ENCODE measurements around the gene VAMP3. TPM values are rescaled to one million over a fixed set of nuclear protein-coding genes. Genes with fewer than 3 reads are reported as not detected.

The VAMP3 gene
- total and polyA plus RNA-seq, 9 of the 15 experiments (the other 6 are each of a cell fraction or from before 2014, with no cell fraction given) = 27.1 to 71.3 (median 47.5) TPM

GRCh38 chr1:7769673-7770412, 1.3 kb upstream of the VAMP3 start (continued):
- TF ChIP-seq ZHX1 (conservative IDR thresholded peaks at IDR 0.05; ENCODE audit: low read length) (no peak), TAF7 (tag; IDR thresholded peaks at IDR 0.05) (no peak), ARNT (IDR thresholded peaks at IDR 0.05) (peak in 1 of 2 experiments; percentile 41; a peak in 1 of 4 replicates), RNF219 (CRISPR knock-in tag; IDR thresholded peaks at IDR 0.05) (no peak), MEF2A (IDR thresholded peaks at IDR 0.05; ENCODE audit: control insufficient read depth, low read depth, low read length) (no peak), RBBP5 (IDR thresholded peaks at IDR 0.05; ENCODE audit: borderline replicate concordance, insufficient read depth, low read length, poor library complexity, severe bottlenecking) (no peak), TOE1 (IDR thresholded peaks at IDR 0.05; ENCODE audit: borderline replicate concordance) (no peak), TOE1 (CRISPR knock-in tag; IDR thresholded peaks at IDR 0.05; ENCODE audit: borderline replicate concordance, low read depth) (no peak), RFX5 (IDR thresholded peaks at IDR 0.05; ENCODE audit: low read depth, low read length) (no peak), PML (IDR thresholded peaks at IDR 0.05; ENCODE audit: low read length) (no peak), BRD9 (IDR thresholded peaks at IDR 0.05; ENCODE audit: low read depth, partially characterized antibody) (no peak), CXXC5 (CRISPR knock-in tag; IDR thresholded peaks at IDR 0.05) (peak; percentile 35), GTF2F1 (IDR thresholded peaks at IDR 0.05; ENCODE audit: low read depth, low read length) (no peak), ZNF311 (CRISPR knock-in tag; IDR thresholded peaks at IDR 0.05) (no peak), NKRF (IDR thresholded peaks at IDR 0.05; ENCODE audit: borderline replicate concordance) (0 out of 2 replicates have a peak, but pooled peaks have one; percentile 14), MAFK (IDR thresholded peaks at IDR 0.05; ENCODE audit: low read length) (no peak), ZNF217 (CRISPR knock-in tag; IDR thresholded peaks at IDR 0.05) (no peak), MAFF (IDR thresholded peaks at IDR 0.05; ENCODE audit: low read length) (no peak), BMI1 (IDR thresholded peaks at IDR 0.05; ENCODE audit: low read length) (no peak), MAX (CRISPR knock-in tag; IDR thresholded peaks at IDR 0.05) (no peak)
